ENCODE measurements around the gene RUNX1.

Gene RUNX1

DNA sequence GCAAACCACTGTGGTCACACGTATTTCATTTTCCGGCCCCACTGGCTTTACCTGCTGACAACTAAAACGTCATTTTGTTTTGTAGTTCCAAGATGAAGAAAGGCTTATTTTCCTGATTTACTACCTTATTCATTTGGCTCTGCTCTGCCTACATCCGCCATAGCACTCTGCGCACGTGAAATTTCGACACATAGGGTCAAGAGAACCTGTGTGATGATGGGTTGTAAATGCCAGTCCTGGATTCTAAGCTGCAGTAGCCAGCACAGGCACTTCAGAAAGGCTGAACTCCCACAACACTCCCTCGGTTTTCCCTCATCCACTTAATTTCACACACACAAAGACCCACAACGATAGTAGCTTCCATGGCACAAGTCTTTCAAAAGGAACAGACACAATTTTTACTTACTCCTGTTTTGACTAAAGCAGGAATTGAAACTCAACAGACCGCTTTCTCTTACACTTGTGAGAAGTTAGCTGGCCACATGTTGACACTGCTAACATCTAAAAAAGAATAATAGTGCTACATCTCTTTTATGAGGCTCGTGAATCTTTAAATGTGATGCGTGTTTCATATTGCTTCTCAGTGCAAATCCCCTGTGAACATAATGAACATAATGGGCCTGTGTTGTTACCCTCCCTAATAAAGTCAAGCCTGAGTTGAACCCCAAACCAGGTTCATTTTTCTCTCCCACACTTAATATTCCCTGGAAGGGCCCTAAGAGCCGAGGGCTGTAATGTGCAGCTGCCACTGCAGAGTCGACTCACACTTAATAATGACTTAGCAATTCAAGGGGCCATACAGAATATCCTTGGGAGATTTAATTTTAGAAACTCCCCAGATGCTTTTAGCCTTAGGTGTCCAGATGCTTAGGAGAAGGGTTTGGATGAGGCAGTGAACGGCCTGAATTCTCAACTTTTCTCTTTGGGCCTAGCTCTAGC lies 1.5 kb upstream of the RUNX1 start:
- peaks cover 7 to 42% (median 36%) of the 10 kb centered on the region in 5 donors for H3K4me1 ChIP-seq (ENCODE audit: control insufficient read depth in 5 of 5, insufficient read depth in 5 of 5, low read length in 5 of 5)
- no peaks in the 10 kb centered on the region for H3K36me3 ChIP-seq (ENCODE audit: control insufficient read depth in 5 of 5, insufficient read depth in 5 of 5, low read length in 5 of 5)
- H3K27me3 ChIP-seq (ENCODE audit: control insufficient read depth in 5 of 5, insufficient read depth in 4 of 5, low read length in 5 of 5) = no peaks in the 10 kb centered on the region
- H3K9me3 ChIP-seq (ENCODE audit: control insufficient read depth in 5 of 5, low read length in 5 of 5) = no peaks in the 10 kb centered on the region
- no peak overlapping the region for H3K4me3 ChIP-seq (ENCODE audit: low read depth in 1 of 5, low read length in 5 of 5)
- H3K27ac ChIP-seq (ENCODE audit: low read depth, low read length) = peak overlapping the region; percentile 68
- peak overlapping the region in 1 of 5 donors; percentile 14 for H3K9ac ChIP-seq (ENCODE audit: low read length in 5 of 5)

DNA sequence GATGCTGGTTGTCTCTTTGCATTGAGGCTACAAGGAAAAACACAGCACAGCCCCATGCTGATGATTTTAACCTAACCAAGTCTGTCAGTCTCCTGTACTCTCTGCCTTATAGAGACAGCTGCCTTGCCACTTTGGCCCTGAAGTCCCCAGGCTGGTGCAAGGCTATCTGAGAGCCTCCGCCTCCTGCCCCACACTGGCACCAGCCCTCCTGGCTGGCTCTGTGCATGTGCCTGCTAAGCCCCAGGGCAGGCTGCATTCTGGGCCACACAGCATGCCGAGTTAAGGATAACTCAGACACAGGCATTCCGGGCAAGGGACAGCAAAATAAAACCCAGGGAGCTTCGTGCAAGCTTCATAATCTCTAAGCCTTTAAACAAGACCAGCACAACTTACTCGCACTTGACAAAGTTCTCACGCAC lies 910 bp downstream of the RUNX1 start:
- H3K9ac ChIP-seq (ENCODE audit: low read length in 5 of 5) = peak overlapping the region in 3 of 5 donors; percentile 0 to 66 (median 3)
- peak overlapping the region; percentile 4 to 64 (median 54) for H3K4me3 ChIP-seq (ENCODE audit: low read depth in 1 of 5, low read length in 5 of 5)
- H3K27me3 ChIP-seq (ENCODE audit: control insufficient read depth in 5 of 5, insufficient read depth in 4 of 5, low read length in 5 of 5) = no peaks in the 10 kb centered on the region
- H3K9me3 ChIP-seq (ENCODE audit: control insufficient read depth in 5 of 5, low read length in 5 of 5) = no peaks in the 10 kb centered on the region
- peaks cover 7 to 43% (median 32%) of the 10 kb centered on the region in 5 donors for H3K4me1 ChIP-seq (ENCODE audit: control insufficient read depth in 5 of 5, insufficient read depth in 5 of 5, low read length in 5 of 5)
- H3K36me3 ChIP-seq (ENCODE audit: control insufficient read depth in 5 of 5, insufficient read depth in 5 of 5, low read length in 5 of 5) = no peaks in the 10 kb centered on the region
- H3K27ac ChIP-seq (ENCODE audit: low read depth, low read length) = peak overlapping the region; percentile 24

GRCh38 chr21:35046880-35047229 lies 2.2 kb downstream of the RUNX1 start:
- peak overlapping the region; percentile 4 to 64 (median 34) for H3K4me3 ChIP-seq (ENCODE audit: low read depth in 1 of 5, low read length in 5 of 5)
- H3K27me3 ChIP-seq (ENCODE audit: control insufficient read depth in 5 of 5, insufficient read depth in 4 of 5, low read length in 5 of 5) = no peaks in the 10 kb centered on the region
- H3K9ac ChIP-seq (ENCODE audit: low read length in 5 of 5) = peak overlapping the region in 1 of 5 donors; percentile 66
- H3K4me1 ChIP-seq (ENCODE audit: control insufficient read depth in 5 of 5, insufficient read depth in 5 of 5, low read length in 5 of 5) = peaks cover 7 to 41% (median 32%) of the 10 kb centered on the region in 5 donors
- H3K27ac ChIP-seq (ENCODE audit: low read depth, low read length) = no peak overlapping the region
- no peaks in the 10 kb centered on the region for H3K36me3 ChIP-seq (ENCODE audit: control insufficient read depth in 5 of 5, insufficient read depth in 5 of 5, low read length in 5 of 5)
- H3K9me3 ChIP-seq (ENCODE audit: control insufficient read depth in 5 of 5, low read length in 5 of 5) = no peaks in the 10 kb centered on the region

DNA sequence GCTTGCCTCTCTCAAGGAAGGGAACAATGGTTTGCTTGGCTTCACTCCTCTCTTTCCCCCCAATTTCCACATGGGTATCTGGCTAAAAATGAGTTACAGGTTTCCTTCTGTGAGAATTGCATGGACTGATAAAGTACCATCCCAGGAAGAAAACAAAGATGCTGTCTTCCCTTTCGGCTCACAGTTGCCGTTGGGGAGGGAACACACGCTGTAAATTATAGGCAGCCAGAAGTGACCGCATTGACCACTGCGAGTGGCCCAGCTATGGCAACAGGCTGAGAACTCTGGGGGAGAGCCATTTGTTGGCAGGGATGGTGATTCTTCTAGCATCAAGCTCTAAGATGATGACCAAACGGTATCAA lies 2.9 kb downstream of the RUNX1 start:
- Histone ChIP-seq H3K4me3 (ENCODE audit: low read depth in 1 of 5, low read length in 5 of 5) (no peak overlapping the region), H3K36me3 (ENCODE audit: control insufficient read depth in 5 of 5, insufficient read depth in 5 of 5, low read length in 5 of 5) (no peaks in the 10 kb centered on the region), H3K9me3 (ENCODE audit: control insufficient read depth in 5 of 5, low read length in 5 of 5) (no peaks in the 10 kb centered on the region), H3K4me1 (ENCODE audit: control insufficient read depth in 5 of 5, insufficient read depth in 5 of 5, low read length in 5 of 5) (peaks cover 7 to 36% (median 28%) of the 10 kb centered on the region in 5 donors), H3K9ac (ENCODE audit: low read length in 5 of 5) (no peak overlapping the region), H3K27ac (ENCODE audit: low read depth, low read length) (no peak overlapping the region), H3K27me3 (ENCODE audit: control insufficient read depth in 5 of 5, insufficient read depth in 4 of 5, low read length in 5 of 5) (no peaks in the 10 kb centered on the region)

GRCh38 chr21:35045542-35046262 lies 3.4 kb downstream of the RUNX1 start:
- H3K9me3 ChIP-seq (ENCODE audit: control insufficient read depth in 5 of 5, low read length in 5 of 5) = no peaks in the 10 kb centered on the region
- peaks cover 7 to 32% (median 22%) of the 10 kb centered on the region in 5 donors for H3K4me1 ChIP-seq (ENCODE audit: control insufficient read depth in 5 of 5, insufficient read depth in 5 of 5, low read length in 5 of 5)
- H3K4me3 ChIP-seq (ENCODE audit: low read depth in 1 of 5, low read length in 5 of 5) = no peak overlapping the region
- no peak overlapping the region for H3K27ac ChIP-seq (ENCODE audit: low read depth, low read length)
- H3K36me3 ChIP-seq (ENCODE audit: control insufficient read depth in 5 of 5, insufficient read depth in 5 of 5, low read length in 5 of 5) = no peaks in the 10 kb centered on the region
- no peak overlapping the region for H3K9ac ChIP-seq (ENCODE audit: low read length in 5 of 5)
- H3K27me3 ChIP-seq (ENCODE audit: control insufficient read depth in 5 of 5, insufficient read depth in 4 of 5, low read length in 5 of 5) = no peaks in the 10 kb centered on the region

DNA sequence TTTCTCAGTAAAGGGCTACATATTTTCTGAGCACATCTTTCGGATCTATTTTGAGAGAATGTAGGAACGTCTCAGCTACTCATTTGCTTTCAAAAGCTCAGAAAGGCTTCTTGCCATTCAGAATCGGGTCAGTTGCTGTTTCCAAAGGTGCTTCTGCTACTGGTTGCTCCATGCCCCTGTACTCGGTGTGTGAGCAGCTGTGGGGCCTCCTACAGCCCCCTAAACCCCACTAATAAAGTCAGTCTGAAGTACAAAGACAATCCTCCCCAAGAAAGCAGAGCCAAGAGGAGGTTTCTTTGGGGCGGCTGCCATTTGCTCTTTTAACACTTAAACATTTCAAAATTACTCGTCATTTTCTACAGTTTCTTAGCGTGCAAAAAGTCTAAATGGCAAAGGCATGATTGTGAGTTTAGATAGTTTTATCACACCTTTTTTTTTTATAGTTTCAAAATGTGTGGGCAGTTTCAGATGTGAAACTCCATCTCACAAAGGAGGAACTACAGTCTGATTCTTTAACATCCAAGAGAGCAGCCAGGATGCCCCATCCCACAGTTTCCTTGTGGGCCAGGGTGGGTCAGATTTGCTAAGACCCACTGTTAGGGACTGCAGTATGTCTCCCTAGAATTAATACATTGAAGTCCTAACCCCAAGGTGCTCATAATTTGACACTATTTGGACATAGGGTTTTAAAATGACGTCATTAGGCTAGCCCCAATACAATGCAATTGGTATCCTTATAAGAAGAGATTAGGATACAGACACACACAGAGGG lies 4.1 kb downstream of the RUNX1 start:
- Histone ChIP-seq H3K9ac (ENCODE audit: low read length in 5 of 5) (no peak overlapping the region), H3K27ac (ENCODE audit: low read depth, low read length) (no peak overlapping the region), H3K36me3 (ENCODE audit: control insufficient read depth in 5 of 5, insufficient read depth in 5 of 5, low read length in 5 of 5) (no peaks in the 10 kb centered on the region), H3K4me1 (ENCODE audit: control insufficient read depth in 5 of 5, insufficient read depth in 5 of 5, low read length in 5 of 5) (peaks cover 7 to 24% (median 22%) of the 10 kb centered on the region in 5 donors), H3K9me3 (ENCODE audit: control insufficient read depth in 5 of 5, low read length in 5 of 5) (no peaks in the 10 kb centered on the region), H3K27me3 (ENCODE audit: control insufficient read depth in 5 of 5, insufficient read depth in 4 of 5, low read length in 5 of 5) (no peaks in the 10 kb centered on the region), H3K4me3 (ENCODE audit: low read depth in 1 of 5, low read length in 5 of 5) (no peak overlapping the region)

DNA sequence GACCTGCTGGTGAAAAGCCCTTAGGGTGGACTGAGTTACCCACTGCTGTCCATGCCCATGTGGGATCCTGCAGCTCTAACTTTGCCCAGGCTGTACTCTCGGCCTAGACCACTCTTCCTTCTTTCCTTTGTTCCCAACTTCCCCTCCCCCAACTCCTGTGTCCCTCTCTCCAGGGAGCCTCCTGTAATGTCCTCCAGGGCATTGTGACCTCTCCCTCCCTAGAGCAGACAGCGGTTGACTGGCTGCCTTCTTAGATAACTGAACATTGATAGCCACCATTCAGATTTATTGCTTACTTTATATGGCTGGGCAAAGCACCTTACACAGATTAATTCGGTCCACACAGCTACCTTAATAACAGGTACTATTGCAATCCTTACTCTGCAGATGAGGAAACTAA lies 5.0 kb downstream of the RUNX1 start:
- H3K27ac ChIP-seq (ENCODE audit: low read depth, low read length) = no peak overlapping the region
- no peaks in the 10 kb centered on the region for H3K36me3 ChIP-seq (ENCODE audit: control insufficient read depth in 5 of 5, insufficient read depth in 5 of 5, low read length in 5 of 5)
- no peaks in the 10 kb centered on the region for H3K9me3 ChIP-seq (ENCODE audit: control insufficient read depth in 5 of 5, low read length in 5 of 5)
- H3K4me3 ChIP-seq (ENCODE audit: low read depth in 1 of 5, low read length in 5 of 5) = no peak overlapping the region
- H3K4me1 ChIP-seq (ENCODE audit: control insufficient read depth in 5 of 5, insufficient read depth in 5 of 5, low read length in 5 of 5) = peaks cover 7 to 23% (median 22%) of the 10 kb centered on the region in 5 donors
- H3K27me3 ChIP-seq (ENCODE audit: control insufficient read depth in 5 of 5, insufficient read depth in 4 of 5, low read length in 5 of 5) = no peaks in the 10 kb centered on the region
- H3K9ac ChIP-seq (ENCODE audit: low read length in 5 of 5) = no peak overlapping the region

DNA sequence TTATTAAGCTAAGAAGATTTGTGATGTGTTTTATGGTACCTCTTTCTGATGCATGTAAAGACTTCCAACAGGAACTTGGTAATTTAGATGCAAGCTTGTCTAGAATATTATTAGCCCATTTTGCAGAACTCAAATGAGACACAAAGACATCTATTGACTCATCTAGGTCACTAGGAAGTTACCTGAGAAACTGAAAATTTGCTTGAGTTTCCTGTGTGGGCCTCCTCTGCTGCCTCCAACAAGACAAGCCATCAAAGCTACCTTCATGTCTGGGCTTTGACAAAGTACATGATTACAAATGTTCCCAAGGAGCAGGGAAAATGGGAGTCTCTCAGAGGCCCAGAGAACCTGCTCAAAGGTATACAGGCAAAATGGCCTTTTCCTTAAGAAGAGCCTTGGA lies 5.6 kb downstream of the RUNX1 start:
- Histone ChIP-seq H3K9me3 (ENCODE audit: control insufficient read depth in 5 of 5, low read length in 5 of 5) (no peaks in the 10 kb centered on the region), H3K4me3 (ENCODE audit: low read depth in 1 of 5, low read length in 5 of 5) (no peak overlapping the region), H3K27ac (ENCODE audit: low read depth, low read length) (no peak overlapping the region), H3K9ac (ENCODE audit: low read length in 5 of 5) (no peak overlapping the region), H3K27me3 (ENCODE audit: control insufficient read depth in 5 of 5, insufficient read depth in 4 of 5, low read length in 5 of 5) (no peaks in the 10 kb centered on the region), H3K36me3 (ENCODE audit: control insufficient read depth in 5 of 5, insufficient read depth in 5 of 5, low read length in 5 of 5) (no peaks in the 10 kb centered on the region), H3K4me1 (ENCODE audit: control insufficient read depth in 5 of 5, insufficient read depth in 5 of 5, low read length in 5 of 5) (peaks cover 7 to 23% (median 20%) of the 10 kb centered on the region in 5 donors)

GRCh38 chr21:35042836-35043235 lies 6.3 kb downstream of the RUNX1 start:
- H3K4me1 ChIP-seq (ENCODE audit: control insufficient read depth in 5 of 5, insufficient read depth in 5 of 5, low read length in 5 of 5) = peaks cover 2 to 17% (median 13%) of the 10 kb centered on the region in 5 donors
- no peak overlapping the region for H3K4me3 ChIP-seq (ENCODE audit: low read depth in 1 of 5, low read length in 5 of 5)
- H3K27ac ChIP-seq (ENCODE audit: low read depth, low read length) = no peak overlapping the region
- H3K9ac ChIP-seq (ENCODE audit: low read length in 5 of 5) = no peak overlapping the region
- H3K27me3 ChIP-seq (ENCODE audit: control insufficient read depth in 5 of 5, insufficient read depth in 4 of 5, low read length in 5 of 5) = no peaks in the 10 kb centered on the region
- H3K9me3 ChIP-seq (ENCODE audit: control insufficient read depth in 5 of 5, low read length in 5 of 5) = no peaks in the 10 kb centered on the region
- H3K36me3 ChIP-seq (ENCODE audit: control insufficient read depth in 5 of 5, insufficient read depth in 5 of 5, low read length in 5 of 5) = no peaks in the 10 kb centered on the region

All from subcutaneous abdominal adipose tissue (tissue), 5 donors.